ENCODE measurements around the gene RPL13. TPM values are rescaled to one million over a fixed set of nuclear protein-coding genes. Genes with fewer than 3 reads are reported as not detected.

The RPL13 gene
- total RNA-seq, 1 donor from 2014 or later = 9,109 TPM

- H3K4me3 ChIP-seq (ENCODE audit: low read depth, low read length) = peak within 1 kb of the TSS; percentile 60
- DNase-seq (ENCODE audit: low read depth) = no peak
- no peak for TF ChIP-seq CTCF (conservative IDR thresholded peaks at IDR 0.05; ENCODE audit: low read depth, low read length)
Measured at GRCh38 chr16:89613231-89613953, 52.9 kb downstream of the RPL13 start, which contains the start of gene DPEP1. TSS of gene DPEP1 (plus strand) at chr16:89613642. CDS start at chr16:89630411, 16,769 bp downstream.

- TF ChIP-seq CTCF (conservative IDR thresholded peaks at IDR 0.05; ENCODE audit: low read depth, low read length) = no peak
- DNase-seq (ENCODE audit: low read depth) = no peak
- H3K4me3 ChIP-seq (ENCODE audit: low read depth, low read length) = peak overlapping the region; percentile 60
Measured at GRCh38 chr16:89613954-89614459, 53.5 kb downstream of the RPL13 start.

Other genes with a start within 250 kb of the RPL13 start
- 44.3 and 50.8 TPM in 2 replicates for gene ANKRD11, start 70.1 kb upstream of the RPL13 start, total RNA-seq
- 66.7 and 122 TPM in 2 replicates for gene SPG7, start 52.3 kb upstream of the RPL13 start, total RNA-seq
- 16.6 and 20.2 TPM in 2 replicates for gene CPNE7, start 15.1 kb downstream of the RPL13 start, total RNA-seq
- 0.65 and 5.0 TPM in 2 replicates for gene DPEP1, start 53.0 kb downstream of the RPL13 start, total RNA-seq
- gene CHMP1A, start 97.0 kb downstream of the RPL13 start, total RNA-seq = 132 and 160 TPM in 2 replicates
- 8.1 and 8.2 TPM in 2 replicates for gene SPATA33, start 97.2 kb downstream of the RPL13 start, total RNA-seq
- 35.1 and 57.2 TPM in 2 replicates for gene CDK10, start 126.0 kb downstream of the RPL13 start, total RNA-seq
- 16.5 and 39.3 TPM in 2 replicates for gene SPATA2L, start 141.0 kb downstream of the RPL13 start, total RNA-seq
- 3.8 and 11.4 TPM in 2 replicates for gene VPS9D1, start 160.2 kb downstream of the RPL13 start, total RNA-seq
- 10.1 and 21.6 TPM in 2 replicates for gene ZNF276, start 160.9 kb downstream of the RPL13 start, total RNA-seq